GM23338 (cell line): ENCODE measurements around the gene RAPGEF5. TPM values are rescaled to one million over a fixed set of nuclear protein-coding genes. Genes with fewer than 3 reads are reported as not detected.

ENCODE experiments used
- ATAC-seq: fragments of 200-7000 bp; cut with Tn5 transposase; 3 replicates; pipeline ENCODE4 v1.9.1; 2020
- DNase-seq: peaks from one replicate; pipeline ENCODE4 v3.0.0-alpha.2; 2015; ENCODE audit warnings: low spot score
- H2AFZ ChIP-seq: fragments of 200-600 bp; sonication (generic); 2 replicates; pipeline ENCODE4 v1.8.0; 2016; ENCODE audit warnings: antibody characterized with exemption, mild to moderate bottlenecking, moderate library complexity
- H3F3A ChIP-seq: fragments of 200-600 bp; sonication (generic); replicated peaks from 2 replicates; pipeline ENCODE4 v1.8.0; 2017; ENCODE audit warnings: antibody characterized with exemption, mixed run types, low read depth
- H3K27ac ChIP-seq: fragments of 200-600 bp; sonication (generic); 2 replicates; pipeline ENCODE4 v1.6.1; 2016; ENCODE audit warnings: low read depth
- H3K27me3 ChIP-seq: fragments of 200-600 bp; sonication (generic); 2 replicates; pipeline ENCODE4 v1.8.0; 2016; ENCODE audit warnings: mild to moderate bottlenecking, mixed run types, moderate library complexity; ENCODE audit not compliant: insufficient read depth
- H3K36me3 ChIP-seq: fragments of 200-600 bp; sonication (generic); 2 replicates; pipeline ENCODE4 v1.8.0; 2016; ENCODE audit warnings: mild to moderate bottlenecking; ENCODE audit not compliant: insufficient read depth
- H3K4me1 ChIP-seq: fragments of 200-600 bp; sonication (generic); 2 replicates; pipeline ENCODE4 v1.8.0; 2016; ENCODE audit warnings: mild to moderate bottlenecking, moderate library complexity; ENCODE audit not compliant: insufficient read depth
- H3K4me2 ChIP-seq: fragments of 200-600 bp; sonication (generic); 2 replicates; pipeline ENCODE4 v1.7.1; 2017; ENCODE audit warnings: mixed run types
- H3K4me3 ChIP-seq: fragments of 200-600 bp; sonication (generic); 2 replicates; pipeline ENCODE4 v1.6.1; 2016; ENCODE audit warnings: mixed run types
- H3K79me2 ChIP-seq: fragments of 200-600 bp; sonication (generic); replicated peaks from 2 replicates; pipeline ENCODE4 v1.8.0; 2017; ENCODE audit warnings: mild to moderate bottlenecking; ENCODE audit not compliant: insufficient read depth
- H3K9me2 ChIP-seq: fragments of 200-600 bp; sonication (generic); 2 replicates; pipeline ENCODE4 v1.8.0; 2017; ENCODE audit not compliant: insufficient read depth
- H4K20me1 ChIP-seq: fragments of 200-600 bp; sonication (generic); replicated peaks from 2 replicates; pipeline ENCODE4 v1.8.0; 2017; ENCODE audit warnings: mild to moderate bottlenecking; ENCODE audit not compliant: insufficient read depth
- H3K27ac Mint-ChIP-seq: 2 replicates; pipeline ENCODE4 v1.8.0; 2020; ENCODE audit warnings: inconsistent platforms, mild to moderate bottlenecking, moderate library complexity, mixed read lengths
- H3K27me3 Mint-ChIP-seq: 3 replicates; pipeline ENCODE4 v1.8.0; 2022; ENCODE audit warnings: low read depth, mild to moderate bottlenecking, moderate library complexity, mixed read lengths, inconsistent platforms; ENCODE audit not compliant: insufficient read depth, poor library complexity
- H3K36me3 Mint-ChIP-seq: 3 replicates; pipeline ENCODE4 v1.8.0; 2021; ENCODE audit warnings: low read depth, mild to moderate bottlenecking, inconsistent platforms, moderate library complexity, mixed read lengths
- H3K4me1 Mint-ChIP-seq: 3 replicates; pipeline ENCODE4 v1.8.0; 2020; ENCODE audit warnings: mild to moderate bottlenecking, inconsistent platforms, mixed read lengths
- H3K4me3 Mint-ChIP-seq: 3 replicates; pipeline ENCODE4 v1.8.0; 2021; ENCODE audit warnings: moderate library complexity, mild to moderate bottlenecking, inconsistent platforms, mixed read lengths
- H3K9me3 Mint-ChIP-seq: 3 replicates; pipeline ENCODE4 v1.8.0; 2020; ENCODE audit warnings: moderate library complexity, mild to moderate bottlenecking, inconsistent platforms, mixed read lengths
- EZH2phosphoT487 ChIP-seq: fragments of 200-600 bp; sonication (generic); IDR thresholded peaks from one replicate; pipeline ENCODE4 v1.8.1; 2018; ENCODE audit warnings: antibody characterized with exemption; ENCODE audit not compliant: unreplicated experiment
- NANOG ChIP-seq: IDR thresholded peaks from 2 replicates; pipeline ENCODE4 v1.6.1; 2016; ENCODE audit warnings: antibody characterized with exemption, borderline replicate concordance
- POLR2AphosphoS5 ChIP-seq: IDR thresholded peaks from 2 replicates; pipeline ENCODE4 v1.6.1; 2016; ENCODE audit warnings: antibody characterized with exemption, low read depth
- ZNF114 ChIP-seq: fragments of 250-450 bp; sonication (Bioruptor Pico); IDR thresholded peaks from 2 replicates; pipeline ENCODE4 v1.5.0; 2020; ENCODE audit warnings: mild to moderate bottlenecking, moderate library complexity
- ZNF331 ChIP-seq: fragments of 250-450 bp; sonication (Bioruptor Pico); IDR thresholded peaks from 2 replicates; pipeline ENCODE4 v1.5.0; 2020; ENCODE audit warnings: low read depth, mild to moderate bottlenecking, moderate library complexity
- polyA plus RNA-seq: library from polyadenylated mRNA; unstranded; fragments of >200 nt; fragmentation: Nextera tagmentation; extraction: Ambion mirVana; gene quantifications from 2 replicates; pipeline ENCODE4 v1.2.1, GENCODE V29; 2016
- total RNA-seq: library from RNA; depleted of rRNA; stranded (reverse); fragments of >200 nt; shearing (Covaris generic); gene quantifications from 2 replicates; pipeline ENCODE4 v1.2.3, GENCODE V29; 2014
- TF ChIP-seq, protein P1 (sequence below): IDR thresholded peaks from 2 replicates; pipeline ENCODE4 v1.6.1; 2016; ENCODE audit warnings: antibody characterized with exemption
- TF ChIP-seq, protein P2 (sequence below): fragments of 250-450 bp; sonication (Bioruptor Pico); IDR thresholded peaks from 2 replicates; pipeline ENCODE4 v1.5.0; 2020; ENCODE audit warnings: mild to moderate bottlenecking, moderate library complexity

The RAPGEF5 gene
- total and polyA plus RNA-seq, 2 experiments from 2014 or later = 6.3 to 13.1 TPM

- H3K4me1 Mint-ChIP-seq = peaks cover 13% of the 10 kb centered on the region
- Histone ChIP-seq H3K27ac (no peak overlapping the region), H3K36me3 (no peaks in the 10 kb centered on the region), H3K79me2 (no peaks in the 10 kb centered on the region), H3K4me1 (peaks cover 8% of the 10 kb centered on the region; the same call in 1 of the 2 replicates), H4K20me1 (no peaks in the 10 kb centered on the region), H3K4me2 (no peak overlapping the region), H3K27me3 (no peaks in the 10 kb centered on the region), H2AFZ (no peak overlapping the region), H3K4me3 (no peak overlapping the region), H3K9me2 (0 out of 2 replicates have a peak, but pooled peaks cover 8% of the 10 kb centered on the region), H3F3A (no peaks in the 10 kb centered on the region)
- no peaks in the 10 kb centered on the region for H3K9me3 Mint-ChIP-seq
- TF ChIP-seq NANOG = no peak
- TF ChIP-seq, protein P1, sequence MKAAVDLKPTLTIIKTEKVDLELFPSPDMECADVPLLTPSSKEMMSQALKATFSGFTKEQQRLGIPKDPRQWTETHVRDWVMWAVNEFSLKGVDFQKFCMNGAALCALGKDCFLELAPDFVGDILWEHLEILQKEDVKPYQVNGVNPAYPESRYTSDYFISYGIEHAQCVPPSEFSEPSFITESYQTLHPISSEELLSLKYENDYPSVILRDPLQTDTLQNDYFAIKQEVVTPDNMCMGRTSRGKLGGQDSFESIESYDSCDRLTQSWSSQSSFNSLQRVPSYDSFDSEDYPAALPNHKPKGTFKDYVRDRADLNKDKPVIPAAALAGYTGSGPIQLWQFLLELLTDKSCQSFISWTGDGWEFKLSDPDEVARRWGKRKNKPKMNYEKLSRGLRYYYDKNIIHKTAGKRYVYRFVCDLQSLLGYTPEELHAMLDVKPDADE = no peak
- TF ChIP-seq ZNF331 (CRISPR knock-in tag) = no peak
- no peak for TF ChIP-seq EZH2phosphoT487
- TF ChIP-seq, protein P2, sequence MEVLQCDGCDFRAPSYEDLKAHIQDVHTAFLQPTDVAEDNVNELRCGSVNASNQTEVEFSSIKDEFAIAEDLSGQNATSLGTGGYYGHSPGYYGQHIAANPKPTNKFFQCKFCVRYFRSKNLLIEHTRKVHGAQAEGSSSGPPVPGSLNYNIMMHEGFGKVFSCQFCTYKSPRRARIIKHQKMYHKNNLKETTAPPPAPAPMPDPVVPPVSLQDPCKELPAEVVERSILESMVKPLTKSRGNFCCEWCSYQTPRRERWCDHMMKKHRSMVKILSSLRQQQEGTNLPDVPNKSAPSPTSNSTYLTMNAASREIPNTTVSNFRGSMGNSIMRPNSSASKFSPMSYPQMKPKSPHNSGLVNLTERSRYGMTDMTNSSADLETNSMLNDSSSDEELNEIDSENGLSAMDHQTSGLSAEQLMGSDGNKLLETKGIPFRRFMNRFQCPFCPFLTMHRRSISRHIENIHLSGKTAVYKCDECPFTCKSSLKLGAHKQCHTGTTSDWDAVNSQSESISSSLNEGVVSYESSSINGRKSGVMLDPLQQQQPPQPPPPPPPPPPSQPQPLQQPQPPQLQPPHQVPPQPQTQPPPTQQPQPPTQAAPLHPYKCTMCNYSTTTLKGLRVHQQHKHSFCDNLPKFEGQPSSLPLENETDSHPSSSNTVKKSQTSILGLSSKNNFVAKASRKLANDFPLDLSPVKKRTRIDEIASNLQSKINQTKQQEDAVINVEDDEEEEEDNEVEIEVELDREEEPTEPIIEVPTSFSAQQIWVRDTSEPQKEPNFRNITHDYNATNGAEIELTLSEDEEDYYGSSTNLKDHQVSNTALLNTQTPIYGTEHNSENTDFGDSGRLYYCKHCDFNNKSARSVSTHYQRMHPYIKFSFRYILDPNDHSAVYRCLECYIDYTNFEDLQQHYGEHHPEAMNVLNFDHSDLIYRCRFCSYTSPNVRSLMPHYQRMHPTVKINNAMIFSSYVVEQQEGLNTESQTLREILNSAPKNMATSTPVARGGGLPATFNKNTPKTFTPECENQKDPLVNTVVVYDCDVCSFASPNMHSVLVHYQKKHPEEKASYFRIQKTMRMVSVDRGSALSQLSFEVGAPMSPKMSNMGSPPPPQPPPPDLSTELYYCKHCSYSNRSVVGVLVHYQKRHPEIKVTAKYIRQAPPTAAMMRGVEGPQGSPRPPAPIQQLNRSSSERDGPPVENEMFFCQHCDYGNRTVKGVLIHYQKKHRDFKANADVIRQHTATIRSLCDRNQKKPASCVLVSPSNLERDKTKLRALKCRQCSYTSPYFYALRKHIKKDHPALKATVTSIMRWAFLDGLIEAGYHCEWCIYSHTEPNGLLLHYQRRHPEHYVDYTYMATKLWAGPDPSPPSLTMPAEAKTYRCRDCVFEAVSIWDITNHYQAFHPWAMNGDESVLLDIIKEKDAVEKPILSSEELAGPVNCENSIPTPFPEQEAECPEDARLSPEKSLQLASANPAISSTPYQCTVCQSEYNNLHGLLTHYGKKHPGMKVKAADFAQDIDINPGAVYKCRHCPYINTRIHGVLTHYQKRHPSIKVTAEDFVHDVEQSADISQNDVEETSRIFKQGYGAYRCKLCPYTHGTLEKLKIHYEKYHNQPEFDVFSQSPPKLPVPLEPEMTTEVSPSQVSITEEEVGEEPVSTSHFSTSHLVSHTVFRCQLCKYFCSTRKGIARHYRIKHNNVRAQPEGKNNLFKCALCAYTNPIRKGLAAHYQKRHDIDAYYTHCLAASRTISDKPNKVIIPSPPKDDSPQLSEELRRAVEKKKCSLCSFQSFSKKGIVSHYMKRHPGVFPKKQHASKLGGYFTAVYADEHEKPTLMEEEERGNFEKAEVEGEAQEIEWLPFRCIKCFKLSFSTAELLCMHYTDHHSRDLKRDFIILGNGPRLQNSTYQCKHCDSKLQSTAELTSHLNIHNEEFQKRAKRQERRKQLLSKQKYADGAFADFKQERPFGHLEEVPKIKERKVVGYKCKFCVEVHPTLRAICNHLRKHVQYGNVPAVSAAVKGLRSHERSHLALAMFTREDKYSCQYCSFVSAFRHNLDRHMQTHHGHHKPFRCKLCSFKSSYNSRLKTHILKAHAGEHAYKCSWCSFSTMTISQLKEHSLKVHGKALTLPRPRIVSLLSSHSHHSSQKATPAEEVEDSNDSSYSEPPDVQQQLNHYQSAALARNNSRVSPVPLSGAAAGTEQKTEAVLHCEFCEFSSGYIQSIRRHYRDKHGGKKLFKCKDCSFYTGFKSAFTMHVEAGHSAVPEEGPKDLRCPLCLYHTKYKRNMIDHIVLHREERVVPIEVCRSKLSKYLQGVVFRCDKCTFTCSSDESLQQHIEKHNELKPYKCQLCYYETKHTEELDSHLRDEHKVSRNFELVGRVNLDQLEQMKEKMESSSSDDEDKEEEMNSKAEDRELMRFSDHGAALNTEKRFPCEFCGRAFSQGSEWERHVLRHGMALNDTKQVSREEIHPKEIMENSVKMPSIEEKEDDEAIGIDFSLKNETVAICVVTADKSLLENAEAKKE = no peak
- TF ChIP-seq POLR2AphosphoS5 = no peak
- no peak for TF ChIP-seq ZNF114 (CRISPR knock-in tag)
- ATAC-seq (no peak), DNase-seq (no peak)
- no peak overlapping the region for H3K27ac Mint-ChIP-seq
- H3K4me3 Mint-ChIP-seq = no peak overlapping the region
- H3K27me3 Mint-ChIP-seq = peaks cover 2% of the 10 kb centered on the region
- H3K36me3 Mint-ChIP-seq = no peaks in the 10 kb centered on the region
Measured at GRCh38 chr7:22387583-22387982, 30.6 kb upstream of the RAPGEF5 start.
